Measurements from ENCODE around the gene KCNB1.

The KCNB1 gene

GRCh38 chr20:49452011-49452482 is 30.4 kb downstream of the KCNB1 start:
- H3K27me3 Mint-ChIP-seq (ENCODE audit: low read depth) = peaks cover 14% of the 10 kb centered on the region
- no peaks in the 10 kb centered on the region for H3K9me3 Mint-ChIP-seq
- no peak overlapping the region for H3K4me3 Mint-ChIP-seq
- H3K27ac Mint-ChIP-seq = no peak overlapping the region
- no peak for DNase-seq (ENCODE audit: low spot score)
- no peaks in the 10 kb centered on the region for H3K4me1 Mint-ChIP-seq (ENCODE audit: low read depth)
- H3K36me3 Mint-ChIP-seq (ENCODE audit: low read depth) = no peaks in the 10 kb centered on the region

- DNase-seq (ENCODE audit: low spot score) = no peak
- Mint-ChIP-seq H3K4me3 (no peak overlapping the region), H3K4me1 (ENCODE audit: low read depth) (no peaks in the 10 kb centered on the region), H3K36me3 (ENCODE audit: low read depth) (no peaks in the 10 kb centered on the region), H3K9me3 (no peaks in the 10 kb centered on the region), H3K27ac (no peak overlapping the region), H3K27me3 (ENCODE audit: low read depth) (peaks cover 18% of the 10 kb centered on the region)
These were observed 32.2 kb downstream of the KCNB1 start for GRCh38 chr20:49450281-49450721.

DNA sequence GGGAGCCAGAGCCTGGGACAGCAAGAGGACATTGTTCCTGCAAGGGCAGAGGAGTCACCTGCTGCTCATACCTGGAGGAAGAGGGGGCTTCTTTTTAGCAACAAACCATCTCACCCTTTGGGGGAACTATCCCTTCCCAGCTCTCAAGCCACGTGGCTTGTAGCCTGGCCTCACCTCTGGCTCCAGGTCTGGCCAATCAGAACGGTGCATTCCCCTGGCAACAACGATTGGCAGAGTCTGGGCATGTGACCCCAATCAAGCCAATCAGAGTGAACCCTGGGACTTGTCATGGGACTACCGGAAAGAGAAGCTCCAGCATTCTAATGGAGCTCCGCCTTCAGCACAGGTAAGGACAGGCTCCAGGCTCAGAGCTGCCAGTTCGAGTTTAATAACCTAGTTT is 33.6 kb downstream of the KCNB1 start:
- H3K4me1 Mint-ChIP-seq (ENCODE audit: low read depth) = no peaks in the 10 kb centered on the region
- H3K9me3 Mint-ChIP-seq = no peaks in the 10 kb centered on the region
- H3K27me3 Mint-ChIP-seq (ENCODE audit: low read depth) = peaks cover 24% of the 10 kb centered on the region
- no peak overlapping the region for H3K4me3 Mint-ChIP-seq
- H3K27ac Mint-ChIP-seq = no peak overlapping the region
- no peaks in the 10 kb centered on the region for H3K36me3 Mint-ChIP-seq (ENCODE audit: low read depth)
- no peak for DNase-seq (ENCODE audit: low spot score)

GRCh38 chr20:49447946-49448809 is 34.3 kb downstream of the KCNB1 start:
- no peak for DNase-seq (ENCODE audit: low spot score)
- Mint-ChIP-seq H3K4me1 (ENCODE audit: low read depth) (no peaks in the 10 kb centered on the region), H3K4me3 (no peak overlapping the region)

DNA sequence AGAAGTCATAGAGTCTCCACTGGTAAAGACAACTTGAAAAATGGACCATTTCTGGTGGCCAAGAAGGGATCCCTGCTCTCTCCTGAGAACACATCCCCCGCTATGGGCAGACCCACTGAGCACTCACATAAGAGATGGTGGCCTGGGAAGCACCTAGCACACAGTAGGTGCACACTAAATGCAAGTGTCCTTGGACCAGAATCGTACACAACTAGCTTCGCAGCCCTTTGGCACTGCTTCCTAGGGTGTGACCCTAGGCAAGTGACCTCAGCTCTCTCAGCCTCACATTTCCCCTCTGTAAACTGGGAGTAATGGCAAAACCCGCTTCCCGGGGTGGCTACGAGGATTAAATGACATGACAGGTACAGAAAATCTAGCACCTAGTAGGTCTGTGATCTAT is 35.1 kb downstream of the KCNB1 start:
- no peaks in the 10 kb centered on the region for H3K4me1 Mint-ChIP-seq (ENCODE audit: low read depth)
- H3K36me3 Mint-ChIP-seq (ENCODE audit: low read depth) = no peaks in the 10 kb centered on the region
- no peaks in the 10 kb centered on the region for H3K9me3 Mint-ChIP-seq
- no peak for DNase-seq (ENCODE audit: low spot score)
- H3K27ac Mint-ChIP-seq = no peak overlapping the region
- no peak overlapping the region for H3K4me3 Mint-ChIP-seq
- peaks cover 24% of the 10 kb centered on the region for H3K27me3 Mint-ChIP-seq (ENCODE audit: low read depth)

More at GRCh38 chr20:49447946-49448809, 34.3 kb downstream of the KCNB1 start:
- H3K9me3 Mint-ChIP-seq = no peaks in the 10 kb centered on the region
- no peak overlapping the region for H3K27ac Mint-ChIP-seq
- H3K36me3 Mint-ChIP-seq (ENCODE audit: low read depth) = no peaks in the 10 kb centered on the region
- H3K27me3 Mint-ChIP-seq (ENCODE audit: low read depth) = peaks cover 24% of the 10 kb centered on the region

DNA sequence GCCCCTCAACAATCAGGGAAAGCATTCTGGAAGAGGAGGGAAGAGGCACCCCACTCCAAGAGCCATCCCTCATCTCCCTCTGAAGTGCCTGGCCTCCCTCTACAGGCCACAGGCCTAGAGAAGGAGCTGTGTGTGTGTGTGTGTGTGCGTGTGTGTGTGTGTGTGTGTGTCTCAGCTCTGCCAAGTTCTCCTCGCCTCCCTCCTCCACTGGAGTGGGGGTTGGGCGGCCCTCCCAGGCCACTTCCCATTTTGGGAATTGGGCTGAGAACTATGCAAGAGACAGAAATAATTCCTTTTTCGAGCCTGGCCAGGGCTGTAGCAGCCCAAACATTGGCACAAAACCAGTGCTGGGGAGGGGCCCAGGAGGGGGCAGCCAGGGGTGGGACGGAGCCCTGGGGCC is 35.7 kb downstream of the KCNB1 start:
- Mint-ChIP-seq H3K4me3 (no peak overlapping the region), H3K9me3 (no peaks in the 10 kb centered on the region), H3K4me1 (ENCODE audit: low read depth) (no peaks in the 10 kb centered on the region), H3K27ac (no peak overlapping the region), H3K27me3 (ENCODE audit: low read depth) (peaks cover 29% of the 10 kb centered on the region), H3K36me3 (ENCODE audit: low read depth) (no peaks in the 10 kb centered on the region)
- no peak for DNase-seq (ENCODE audit: low spot score)

DNA sequence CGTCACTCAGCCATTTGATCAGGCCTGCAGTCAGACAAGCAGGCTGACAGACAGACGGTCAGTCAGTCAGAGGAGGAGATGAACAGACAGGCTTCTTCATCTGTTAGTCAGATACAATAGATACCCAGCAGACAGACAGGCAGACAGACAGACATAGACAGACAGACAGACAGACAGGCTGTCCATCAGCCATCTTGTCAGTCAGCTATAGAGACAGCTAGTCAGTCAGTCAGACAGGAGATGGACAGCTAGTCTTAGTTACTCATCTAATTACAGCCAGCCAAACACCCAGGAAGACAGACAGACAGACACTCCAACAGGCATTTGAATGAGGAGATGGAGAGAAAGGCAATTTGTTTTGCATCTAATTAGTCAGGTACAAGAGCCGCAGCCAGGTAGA is 36.4 kb downstream of the KCNB1 start:
- Mint-ChIP-seq H3K4me1 (ENCODE audit: low read depth) (no peaks in the 10 kb centered on the region), H3K27me3 (ENCODE audit: low read depth) (peaks cover 29% of the 10 kb centered on the region), H3K9me3 (no peaks in the 10 kb centered on the region), H3K27ac (no peak overlapping the region), H3K36me3 (ENCODE audit: low read depth) (no peaks in the 10 kb centered on the region), H3K4me3 (no peak overlapping the region)
- no peak for DNase-seq (ENCODE audit: low spot score)

GRCh38 chr20:49445176-49445575 is 37.3 kb downstream of the KCNB1 start:
- Mint-ChIP-seq H3K36me3 (ENCODE audit: low read depth) (no peaks in the 10 kb centered on the region), H3K9me3 (no peaks in the 10 kb centered on the region), H3K4me3 (no peak overlapping the region), H3K27ac (no peak overlapping the region), H3K4me1 (ENCODE audit: low read depth) (no peaks in the 10 kb centered on the region), H3K27me3 (ENCODE audit: low read depth) (peaks cover 22% of the 10 kb centered on the region)
- no peak for DNase-seq (ENCODE audit: low spot score)

DNA sequence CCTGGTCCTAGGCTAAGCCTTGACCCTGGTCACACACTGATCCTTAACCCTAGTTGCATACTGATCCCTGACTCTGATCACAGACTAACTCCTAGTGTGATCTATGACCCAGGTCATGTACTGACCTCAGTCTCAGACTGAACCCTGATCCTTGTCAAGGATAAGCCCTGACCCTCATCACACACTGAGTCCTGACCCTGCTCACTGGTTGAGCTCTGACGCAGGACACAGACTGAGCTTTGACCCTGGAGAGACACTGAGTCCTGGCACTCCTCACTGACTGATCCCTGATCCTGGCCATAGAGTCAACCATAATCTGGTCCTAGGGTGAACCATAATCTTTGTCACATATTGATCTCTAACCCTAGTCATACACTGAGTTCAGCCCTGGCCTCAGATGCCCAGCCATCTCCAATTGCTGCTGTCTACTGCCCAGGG is 37.9 kb downstream of the KCNB1 start:
- Mint-ChIP-seq H3K27me3 (ENCODE audit: low read depth) (peaks cover 22% of the 10 kb centered on the region), H3K36me3 (ENCODE audit: low read depth) (no peaks in the 10 kb centered on the region), H3K9me3 (no peaks in the 10 kb centered on the region), H3K4me3 (no peak overlapping the region), H3K27ac (no peak overlapping the region), H3K4me1 (ENCODE audit: low read depth) (no peaks in the 10 kb centered on the region)
- no peak for DNase-seq (ENCODE audit: low spot score)

DNA sequence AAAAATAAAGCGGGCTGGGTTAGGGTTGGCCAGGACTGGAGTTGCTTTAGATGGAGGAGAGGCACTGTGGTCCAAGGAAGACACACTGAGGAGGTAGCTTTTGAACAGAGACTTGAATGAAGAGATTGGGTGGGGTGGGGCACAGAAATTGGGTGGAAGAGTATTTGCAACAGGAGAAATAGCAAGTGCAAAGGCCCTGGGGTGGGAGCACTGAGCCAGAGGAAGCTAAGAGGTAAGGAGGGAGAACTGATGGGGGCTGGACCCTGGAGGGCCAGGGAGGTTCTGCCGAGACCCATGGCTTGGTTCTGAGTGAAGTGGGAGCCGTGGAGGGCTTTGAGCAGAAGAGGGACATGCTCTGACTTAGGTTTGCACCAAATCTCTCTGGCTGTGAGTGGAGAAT is 45.4 kb downstream of the KCNB1 start:
- no peaks in the 10 kb centered on the region for H3K9me3 Mint-ChIP-seq
- H3K27me3 Mint-ChIP-seq (ENCODE audit: low read depth) = peaks cover 7% of the 10 kb centered on the region

DNA sequence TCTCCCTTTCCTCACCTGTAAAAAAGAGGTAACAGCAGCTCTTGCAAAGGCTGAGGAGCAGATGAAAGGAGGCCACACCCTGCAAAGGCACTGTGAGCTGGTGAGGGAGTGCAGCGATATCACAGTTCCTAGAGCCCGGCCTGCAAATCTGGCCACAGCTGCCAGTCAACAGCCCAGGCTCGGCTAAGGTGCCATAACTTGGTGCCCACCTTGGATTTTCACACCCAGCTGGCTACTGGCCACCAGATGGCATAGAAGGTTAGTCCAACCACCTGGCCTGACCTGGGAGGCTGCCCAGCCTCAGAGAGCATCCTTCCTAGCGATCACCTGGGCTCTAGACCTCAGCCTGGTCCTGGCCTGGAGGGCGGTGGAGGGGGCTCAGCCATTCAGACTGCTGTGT is 46.8 kb downstream of the KCNB1 start:
- no peak for DNase-seq (ENCODE audit: low spot score)
- no peaks in the 10 kb centered on the region for H3K36me3 Mint-ChIP-seq (ENCODE audit: low read depth)
- no peak overlapping the region for H3K4me3 Mint-ChIP-seq
- no peaks in the 10 kb centered on the region for H3K4me1 Mint-ChIP-seq (ENCODE audit: low read depth)
- no peak overlapping the region for H3K27ac Mint-ChIP-seq
- H3K27me3 Mint-ChIP-seq (ENCODE audit: low read depth) = peaks cover 5% of the 10 kb centered on the region
- no peaks in the 10 kb centered on the region for H3K9me3 Mint-ChIP-seq

More for the DNA sequence above, 45.4 kb downstream of the KCNB1 start:
- H3K4me1 Mint-ChIP-seq (ENCODE audit: low read depth) = no peaks in the 10 kb centered on the region
- no peaks in the 10 kb centered on the region for H3K36me3 Mint-ChIP-seq (ENCODE audit: low read depth)
- H3K27ac Mint-ChIP-seq = no peak overlapping the region
- no peak for DNase-seq (ENCODE audit: low spot score)
- H3K4me3 Mint-ChIP-seq = no peak overlapping the region

- no peaks in the 10 kb centered on the region for H3K36me3 Mint-ChIP-seq (ENCODE audit: low read depth)
- no peak for DNase-seq (ENCODE audit: low spot score)
- no peak overlapping the region for H3K27ac Mint-ChIP-seq
- no peak overlapping the region for H3K4me3 Mint-ChIP-seq
- H3K27me3 Mint-ChIP-seq (ENCODE audit: low read depth) = peaks cover 15% of the 10 kb centered on the region
- H3K9me3 Mint-ChIP-seq = no peaks in the 10 kb centered on the region
- H3K4me1 Mint-ChIP-seq (ENCODE audit: low read depth) = no peaks in the 10 kb centered on the region
These were observed 49.1 kb downstream of the KCNB1 start for GRCh38 chr20:49433333-49433732.

DNA sequence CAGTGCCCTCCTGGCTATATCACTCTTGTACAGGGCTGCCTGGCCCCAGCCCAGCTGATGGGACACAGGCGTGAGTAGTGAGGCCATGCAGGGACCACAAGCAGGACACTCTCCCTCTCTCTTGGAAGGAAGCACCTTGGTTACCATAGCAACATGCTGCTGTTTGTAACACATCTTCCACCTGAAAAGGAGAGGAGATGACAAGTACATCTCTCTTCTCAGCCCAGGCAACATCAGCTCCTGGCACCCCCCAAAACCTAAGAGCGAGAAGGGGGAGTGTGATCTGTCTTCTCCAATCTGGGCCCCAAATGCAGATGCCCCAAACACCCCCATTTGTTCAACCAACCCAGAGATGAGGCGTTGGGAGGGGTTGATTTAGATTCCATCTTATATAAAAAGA is 49.9 kb downstream of the KCNB1 start:
- no peak overlapping the region for H3K27ac Mint-ChIP-seq
- peaks cover 19% of the 10 kb centered on the region for H3K27me3 Mint-ChIP-seq (ENCODE audit: low read depth)
- no peaks in the 10 kb centered on the region for H3K36me3 Mint-ChIP-seq (ENCODE audit: low read depth)
- DNase-seq (ENCODE audit: low spot score) = no peak
- no peaks in the 10 kb centered on the region for H3K9me3 Mint-ChIP-seq
- H3K4me1 Mint-ChIP-seq (ENCODE audit: low read depth) = no peaks in the 10 kb centered on the region
- no peak overlapping the region for H3K4me3 Mint-ChIP-seq

DNA sequence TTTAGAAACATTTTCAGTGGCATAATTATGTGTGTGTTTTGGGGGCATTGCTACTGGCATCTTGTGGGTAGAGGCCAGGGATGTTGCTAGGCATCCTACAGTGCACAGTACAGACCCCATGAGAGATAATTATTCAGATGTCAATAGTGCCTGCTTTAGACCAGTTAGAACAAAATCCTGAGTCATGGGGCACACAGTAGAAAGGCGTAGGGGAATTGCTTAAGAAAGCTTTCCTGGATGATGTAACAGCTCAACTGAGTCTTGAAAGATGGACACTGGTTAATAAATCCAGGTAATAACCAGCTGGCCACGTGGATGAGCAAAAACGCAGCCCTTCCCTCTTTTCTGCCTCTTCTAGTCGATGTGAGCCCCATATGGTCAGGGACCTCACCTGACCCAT is 51.1 kb downstream of the KCNB1 start:
- no peak overlapping the region for H3K4me3 Mint-ChIP-seq
- H3K27ac Mint-ChIP-seq = no peak overlapping the region
- no peak for DNase-seq (ENCODE audit: low spot score)
- no peaks in the 10 kb centered on the region for H3K9me3 Mint-ChIP-seq
- H3K27me3 Mint-ChIP-seq (ENCODE audit: low read depth) = peaks cover 19% of the 10 kb centered on the region
- no peaks in the 10 kb centered on the region for H3K4me1 Mint-ChIP-seq (ENCODE audit: low read depth)
- no peaks in the 10 kb centered on the region for H3K36me3 Mint-ChIP-seq (ENCODE audit: low read depth)

GRCh38 chr20:49430320-49430719 is 52.1 kb downstream of the KCNB1 start:
- no peaks in the 10 kb centered on the region for H3K4me1 Mint-ChIP-seq (ENCODE audit: low read depth)

More at GRCh38 chr20:49430320-49430719, 52.1 kb downstream of the KCNB1 start:
- H3K4me3 Mint-ChIP-seq = no peak overlapping the region
- H3K36me3 Mint-ChIP-seq (ENCODE audit: low read depth) = no peaks in the 10 kb centered on the region
- no peaks in the 10 kb centered on the region for H3K9me3 Mint-ChIP-seq
- DNase-seq (ENCODE audit: low spot score) = no peak
- H3K27ac Mint-ChIP-seq = no peak overlapping the region
- H3K27me3 Mint-ChIP-seq (ENCODE audit: low read depth) = peaks cover 20% of the 10 kb centered on the region

Data from T-helper 2 cell treated with Interferon-gamma antibody and Interleukin-4, amounts not matched to agents 5 μg/mL and 100 μg/mL, for 36 hours (primary cell).